H1 (cell line): ENCODE measurements around the gene KIAA0040. TPM values are rescaled to one million over a fixed set of nuclear protein-coding genes. Genes with fewer than 3 reads are reported as not detected.

Experiments
- CBX5 ChIP-seq: fragments of 300-800, 300-1000 bp; sonication (generic); IDR thresholded peaks from 2 replicates; pipeline ENCODE4 v1.7.1; 2016; ENCODE audit warnings: antibody characterized with exemption, low read length, low read depth
- polyA plus RNA-seq, 7 experiments: library from polyadenylated mRNA; depleted of rRNA in 3 of 7; stranded (reverse) in 5 of 7; unstranded in 2 of 7; fragments of >200 nt in 5 of 7; fragments of 200-250 nt in 2 of 7; gene quantifications; 1 replicate in 5 of 7; 2 replicates in 1 of 7; 4 replicates in 1 of 7; pipeline versions ENCODE4 v1.2.1 to v1.2.3, GENCODE V29; 2011 to 2013; ENCODE audit warnings: missing spikeins in 2 of 7, mixed read lengths in 2 of 7
- total RNA-seq: library from RNA; stranded (reverse); fragmentation: NEBNext Ultra II Directional; extraction: Animal tissue kit (Norgen Biotek cat#: 25700); gene quantifications from 2 replicates; pipeline ENCODE4 v1.2.1, GENCODE V29; 2021
- TF ChIP-seq, protein P1 (sequence below): IDR thresholded peaks from 2 replicates; pipeline ENCODE4 v1.6.1; 2012; ENCODE audit warnings: inconsistent platforms

The KIAA0040 gene
- total and polyA plus RNA-seq, 2 of the 8 experiments (the other 6 are each of a cell fraction or from before 2014, with no cell fraction given): 11.0 to 14.1 TPM

DNA sequence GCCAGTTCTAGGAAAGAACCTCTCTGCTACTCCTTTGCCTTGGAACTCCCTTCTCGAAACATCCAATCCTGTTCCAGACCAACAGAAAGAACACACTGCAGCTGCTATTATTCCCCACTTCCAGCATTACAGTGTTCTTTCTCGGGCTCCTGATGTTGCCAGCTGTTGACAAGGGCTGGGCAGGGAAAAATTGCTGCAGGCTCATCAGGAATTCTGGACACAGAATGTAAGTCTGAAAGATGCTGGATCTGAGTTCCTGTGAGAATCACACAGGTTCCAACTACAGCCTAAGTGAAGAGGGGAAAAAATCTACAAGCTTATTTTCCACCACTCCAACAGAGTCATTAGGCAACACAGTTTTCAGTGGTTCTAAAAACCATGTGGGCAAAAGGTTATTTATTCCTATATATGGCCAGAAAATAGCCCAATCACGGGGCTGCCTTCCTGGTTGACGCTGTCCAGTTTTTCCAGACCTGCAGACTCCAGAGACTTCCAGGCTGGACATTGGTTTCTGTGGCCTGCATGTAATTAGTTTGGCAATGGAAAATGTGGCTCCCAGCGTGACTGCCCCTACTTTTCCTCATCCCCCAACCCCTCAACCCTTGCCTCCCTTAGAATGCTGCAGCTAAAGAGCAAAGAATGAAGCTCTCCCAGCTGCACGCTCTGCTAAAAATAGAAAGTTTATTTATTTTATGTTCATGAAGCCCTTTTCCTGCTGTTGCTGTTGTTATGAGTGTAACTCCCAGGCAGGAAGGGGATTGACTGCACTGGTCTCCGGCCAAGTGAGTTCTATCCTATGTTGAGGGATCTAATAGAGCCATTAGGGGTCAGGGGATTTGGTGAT, 8.3 kb upstream of the KIAA0040 start (continued):
- TF ChIP-seq, protein P1, sequence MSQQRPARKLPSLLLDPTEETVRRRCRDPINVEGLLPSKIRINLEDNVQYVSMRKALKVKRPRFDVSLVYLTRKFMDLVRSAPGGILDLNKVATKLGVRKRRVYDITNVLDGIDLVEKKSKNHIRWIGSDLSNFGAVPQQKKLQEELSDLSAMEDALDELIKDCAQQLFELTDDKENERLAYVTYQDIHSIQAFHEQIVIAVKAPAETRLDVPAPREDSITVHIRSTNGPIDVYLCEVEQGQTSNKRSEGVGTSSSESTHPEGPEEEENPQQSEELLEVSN: no peak
- TF ChIP-seq CBX5: no peak
- TF ChIP-seq, all 59 proteins: peak for 0
